Mesothelial cell of epicardium (in vitro differentiated cells): ENCODE data around the gene TRPV3. TPM values are rescaled to one million over a fixed set of nuclear protein-coding genes. Genes with fewer than 3 reads are reported as not detected.
"Not testable (repeated sequence)": the region's sequence is repeated elsewhere in the genome, so short reads cannot be mapped to it uniquely, and the experiment has no call there.

Experiments
- DNase-seq, 2 experiments: peaks; one replicate each; pipeline ENCODE4 v3.0.0; 2021; ENCODE audit warnings: low spot score in 2 of 2; ENCODE audit not compliant: unreplicated experiment in 2 of 2
- H3K27ac Mint-ChIP-seq: 2 replicates; pipeline ENCODE4 v1.8.0; 2021; ENCODE audit warnings: mixed read lengths
- H3K27me3 Mint-ChIP-seq: 2 replicates; pipeline ENCODE4 v1.8.0; 2021; ENCODE audit warnings: low read depth, mixed read lengths
- H3K36me3 Mint-ChIP-seq: 2 replicates; pipeline ENCODE4 v1.8.0; 2021; ENCODE audit warnings: mixed read lengths
- H3K4me1 Mint-ChIP-seq: 2 replicates; pipeline ENCODE4 v1.8.0; 2021; ENCODE audit warnings: mixed read lengths
- H3K4me3 Mint-ChIP-seq: 2 replicates; pipeline ENCODE4 v1.8.0; 2021; ENCODE audit warnings: mild to moderate bottlenecking, moderate library complexity, mixed read lengths
- H3K9me3 Mint-ChIP-seq: 2 replicates; pipeline ENCODE4 v1.8.0; 2021; ENCODE audit warnings: mixed read lengths
- CTCF ChIP-seq: fragments of 200-600 bp; sonication (generic); IDR thresholded peaks from one replicate; pipeline ENCODE4 v1.5.0; 2021; ENCODE audit warnings: antibody characterized with exemption; ENCODE audit not compliant: unreplicated experiment
- total RNA-seq: library from RNA; stranded (reverse); gene quantifications from 3 replicates; pipeline ENCODE4 v1.2.1, GENCODE V29; 2021

TRPV3 gene
- total RNA-seq, 1 donor from 2014 or later, result 3.6 TPM

GRCh38 chr17:3583456-3583855, 25.8 kb upstream of the TRPV3 start:
- peaks cover 22% of the 10 kb centered on the region for H3K36me3 Mint-ChIP-seq
- H3K27me3 Mint-ChIP-seq, result no peaks in the 10 kb centered on the region
- no peak for TF ChIP-seq CTCF
- H3K9me3 Mint-ChIP-seq, result no peaks in the 10 kb centered on the region
- no peak for DNase-seq
- H3K4me3 Mint-ChIP-seq, result no peak overlapping the region
- H3K27ac Mint-ChIP-seq, result no peak overlapping the region
- H3K4me1 Mint-ChIP-seq, result no peaks in the 10 kb centered on the region

- Mint-ChIP-seq H3K27me3 (no peaks in the 10 kb centered on the region), H3K27ac (no peak overlapping the region)
- TF ChIP-seq CTCF, result no peak
Observed at GRCh38 chr17:3582915-3583314, 25.3 kb upstream of the TRPV3 start.

DNA sequence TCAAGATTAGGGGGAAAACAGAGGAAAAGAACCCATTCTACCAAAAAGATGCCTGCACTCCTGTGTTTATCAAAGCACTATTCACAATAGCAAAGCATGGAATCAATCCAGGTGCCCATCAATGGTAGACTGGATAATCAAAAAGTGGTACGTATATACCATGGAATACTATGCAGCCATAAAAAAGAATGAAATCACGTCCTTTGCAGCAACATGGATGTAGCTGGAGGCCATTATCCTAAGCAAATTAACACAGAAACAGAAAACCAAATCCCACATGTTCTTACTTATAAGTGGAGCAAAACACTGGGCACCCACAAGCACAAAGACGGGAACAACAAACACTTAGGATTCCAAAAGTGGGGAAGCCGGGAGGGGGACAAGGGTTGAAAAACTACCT, 21.1 kb upstream of the TRPV3 start:
- not testable (repeated sequence) for H3K4me1 Mint-ChIP-seq, H3K27me3 Mint-ChIP-seq, H3K27ac Mint-ChIP-seq, H3K9me3 Mint-ChIP-seq, DNase-seq, H3K4me3 Mint-ChIP-seq
- H3K36me3 Mint-ChIP-seq, result peaks cover 25% of the 10 kb centered on the region

More at GRCh38 chr17:3582915-3583314, 25.3 kb upstream of the TRPV3 start:
- DNase-seq, result no peak
- no peaks in the 10 kb centered on the region for H3K9me3 Mint-ChIP-seq
- no peak overlapping the region for H3K4me3 Mint-ChIP-seq
- H3K36me3 Mint-ChIP-seq, result peaks cover 23% of the 10 kb centered on the region
- no peaks in the 10 kb centered on the region for H3K4me1 Mint-ChIP-seq

- no peaks in the 10 kb centered on the region for H3K9me3 Mint-ChIP-seq
- no peak for DNase-seq
- H3K27me3 Mint-ChIP-seq, result no peaks in the 10 kb centered on the region
- no peak overlapping the region for H3K27ac Mint-ChIP-seq
- TF ChIP-seq CTCF, result no peak
- no peaks in the 10 kb centered on the region for H3K4me1 Mint-ChIP-seq
- no peak overlapping the region for H3K4me3 Mint-ChIP-seq
- H3K36me3 Mint-ChIP-seq, result peaks cover 19% of the 10 kb centered on the region
Observed at GRCh38 chr17:3576970-3577369, 19.4 kb upstream of the TRPV3 start.

GRCh38 chr17:3575511-3575910, 17.9 kb upstream of the TRPV3 start:
- Mint-ChIP-seq H3K9me3 (no peaks in the 10 kb centered on the region), H3K27ac (no peak overlapping the region), H3K4me1 (no peaks in the 10 kb centered on the region), H3K4me3 (no peak overlapping the region), H3K27me3 (no peaks in the 10 kb centered on the region), H3K36me3 (peaks cover 16% of the 10 kb centered on the region)
- no peak for TF ChIP-seq CTCF
- no peak for DNase-seq

DNA sequence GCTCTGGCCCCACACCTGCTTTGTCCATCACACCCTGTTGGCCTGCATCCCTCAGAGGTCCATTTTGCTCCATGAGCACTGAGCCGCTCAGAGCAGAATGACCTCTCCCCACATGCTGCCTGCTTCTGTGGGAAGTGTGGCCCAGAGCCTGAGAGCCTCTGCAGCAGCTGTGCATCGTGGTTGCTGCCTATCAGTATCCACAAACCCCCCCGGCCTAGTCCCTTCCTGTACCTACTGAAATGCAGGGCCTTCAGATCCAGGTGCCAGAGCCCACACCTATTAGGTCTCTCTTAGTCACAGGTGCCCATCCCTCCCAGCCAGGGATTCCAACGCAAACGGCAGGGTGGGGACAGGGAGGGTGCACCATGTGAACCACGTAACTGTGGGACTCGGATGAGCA, 16.6 kb upstream of the TRPV3 start:
- H3K4me1 Mint-ChIP-seq, result no peaks in the 10 kb centered on the region
- H3K27me3 Mint-ChIP-seq, result no peaks in the 10 kb centered on the region
- no peak overlapping the region for H3K4me3 Mint-ChIP-seq
- no peak for TF ChIP-seq CTCF
- peaks cover 14% of the 10 kb centered on the region for H3K36me3 Mint-ChIP-seq
- H3K9me3 Mint-ChIP-seq, result no peaks in the 10 kb centered on the region
- no peak for DNase-seq
- H3K27ac Mint-ChIP-seq, result no peak overlapping the region
